ENCODE measurements around the gene SMARCB1. TPM values are rescaled to one million over a fixed set of nuclear protein-coding genes. Genes with fewer than 3 reads are reported as not detected.

Gene SMARCB1
- total RNA-seq, 1 experiment from 2014 or later: 136 TPM

DNA sequence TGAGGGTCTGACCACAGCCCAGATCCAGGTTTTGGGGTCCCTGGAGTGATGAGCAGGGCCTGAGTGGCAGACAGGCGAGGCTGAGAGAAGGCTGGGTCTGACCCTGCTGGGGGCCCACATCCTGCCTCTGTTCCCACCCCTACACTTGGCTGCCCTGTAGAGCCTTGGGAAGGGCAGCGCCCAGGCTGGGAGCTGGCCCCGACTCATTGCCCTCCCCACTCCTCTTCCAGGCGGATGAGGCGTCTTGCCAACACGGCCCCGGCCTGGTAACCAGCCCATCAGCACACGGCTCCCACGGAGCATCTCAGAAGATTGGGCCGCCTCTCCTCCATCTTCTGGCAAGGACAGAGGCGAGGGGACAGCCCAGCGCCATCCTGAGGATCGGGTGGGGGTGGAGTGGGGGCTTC, 47.1 kb downstream of the SMARCB1 start:
- Histone ChIP-seq H2BK20ac (ENCODE audit: low read depth, low read length, poor library complexity, severe bottlenecking) (no peak overlapping the region), H4K91ac (ENCODE audit: insufficient read length, low read depth, low read length) (no peak overlapping the region), H4K20me1 (ENCODE audit: control insufficient read depth, insufficient read depth, insufficient read length) (no peaks in the 10 kb centered on the region), H3K18ac (ENCODE audit: insufficient read length, low read depth, low read length) (no peak overlapping the region), H3K4me1 (ENCODE audit: insufficient read depth, low read length) (no peaks in the 10 kb centered on the region; the same call in 1 of the 2 replicates), H2BK12ac (ENCODE audit: insufficient read length, low read depth, low read length) (no peak overlapping the region), H3K23ac (ENCODE audit: insufficient read length, low read depth, low read length) (no peak overlapping the region), H3K4ac (ENCODE audit: low read depth, low read length) (no peak overlapping the region), H3K27me3 (ENCODE audit: insufficient read depth, low read length) (no peaks in the 10 kb centered on the region), H2AFZ (ENCODE audit: low read length) (no peak overlapping the region), H3T11ph (ENCODE audit: low read length) (no peak overlapping the region), H3K14ac (ENCODE audit: insufficient read depth, low read length) (no peak overlapping the region), H3K9ac (ENCODE audit: extremely low read depth, insufficient read length, low read length) (no peak overlapping the region), H3K79me2 (ENCODE audit: insufficient read depth, low read length) (no peaks in the 10 kb centered on the region), H3K23me2 (ENCODE audit: insufficient read length, low read depth, low read length, poor library complexity, severe bottlenecking) (peaks cover 6% of the 10 kb centered on the region), H3K27ac (ENCODE audit: insufficient read length, low read depth, low read length) (no peak overlapping the region), H2AK5ac (ENCODE audit: insufficient read length, low read length) (no peak overlapping the region), H3K9me3 (ENCODE audit: control insufficient read depth, low read depth, low read length) (no peaks in the 10 kb centered on the region), H2BK15ac (ENCODE audit: low read depth, low read length) (no peak overlapping the region), H3K4me2 (ENCODE audit: insufficient read depth, insufficient read length, low read length) (no peak overlapping the region), H4K5ac (ENCODE audit: insufficient read length, low read depth, low read length) (no peak overlapping the region), H2BK5ac (ENCODE audit: insufficient read length, low read length) (no peak overlapping the region), H3K56ac (ENCODE audit: insufficient read length, low read depth, low read length) (no peak overlapping the region), H3K79me1 (ENCODE audit: insufficient read depth, low read depth, low read length, poor library complexity, severe bottlenecking) (no peaks in the 10 kb centered on the region), H4K8ac (replicated peaks; ENCODE audit: insufficient read length, low read depth, low read length) (no peak overlapping the region), H2BK120ac (ENCODE audit: low read depth, low read length, poor library complexity, severe bottlenecking) (no peak overlapping the region)
- Mint-ChIP-seq H3K27ac (no peak overlapping the region), H3K36me3 (ENCODE audit: insufficient read depth in 1 of 3, low read depth in 3 of 3) (peaks cover 19 to 37% (median 35%) of the 10 kb centered on the region in 3 experiments), H3K9me3 (peaks cover 0 to 3% of the 10 kb centered on the region in 2 experiments; a peak in 1 of 5 replicates), H3K27me3 (ENCODE audit: low read depth) (no peaks in the 10 kb centered on the region), H3K4me3 (no peak overlapping the region), H3K4me1 (peaks cover 11 to 14% of the 10 kb centered on the region in 2 experiments)
- WGBS (ENCODE audit: extremely low coverage, insufficient read length, low lambda C conversion rate): no CpG with 5 or more reads among the region's 13 CpGs
- DNase-seq: no peak
- TF ChIP-seq, protein P1, sequence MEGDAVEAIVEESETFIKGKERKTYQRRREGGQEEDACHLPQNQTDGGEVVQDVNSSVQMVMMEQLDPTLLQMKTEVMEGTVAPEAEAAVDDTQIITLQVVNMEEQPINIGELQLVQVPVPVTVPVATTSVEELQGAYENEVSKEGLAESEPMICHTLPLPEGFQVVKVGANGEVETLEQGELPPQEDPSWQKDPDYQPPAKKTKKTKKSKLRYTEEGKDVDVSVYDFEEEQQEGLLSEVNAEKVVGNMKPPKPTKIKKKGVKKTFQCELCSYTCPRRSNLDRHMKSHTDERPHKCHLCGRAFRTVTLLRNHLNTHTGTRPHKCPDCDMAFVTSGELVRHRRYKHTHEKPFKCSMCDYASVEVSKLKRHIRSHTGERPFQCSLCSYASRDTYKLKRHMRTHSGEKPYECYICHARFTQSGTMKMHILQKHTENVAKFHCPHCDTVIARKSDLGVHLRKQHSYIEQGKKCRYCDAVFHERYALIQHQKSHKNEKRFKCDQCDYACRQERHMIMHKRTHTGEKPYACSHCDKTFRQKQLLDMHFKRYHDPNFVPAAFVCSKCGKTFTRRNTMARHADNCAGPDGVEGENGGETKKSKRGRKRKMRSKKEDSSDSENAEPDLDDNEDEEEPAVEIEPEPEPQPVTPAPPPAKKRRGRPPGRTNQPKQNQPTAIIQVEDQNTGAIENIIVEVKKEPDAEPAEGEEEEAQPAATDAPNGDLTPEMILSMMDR (conservative IDR thresholded peaks at IDR 0.05): no peak
